NCI-H1436 (cell line): Measurements from ENCODE around the gene ZNF8.
A peak's percentile ranks its signal among the peaks of the same experiment; 100 is the strongest.
"Not testable (repeated sequence)": the region's sequence is repeated elsewhere in the genome, so short reads cannot be mapped to it uniquely, and the experiment has no call there.

ENCODE experiments used
- DNase-seq: peaks from one replicate; lab custom pipeline; 2025; lab: John Stamatoyannopoulos, UW

The ZNF8 gene

GRCh38 chr19:58278541-58279041, at the start of gene ZNF8:
Gene ZNF8 (plus strand): TSS chr19:58278955. CDS start chr19:58279082, 127 bp downstream.
- DNase-seq, result peak; percentile 100

GRCh38 chr19:58229255-58229639, 49.5 kb upstream of the ZNF8 start:
- DNase-seq, result no peak

- no peak for DNase-seq
These were observed 41.4 kb upstream of the ZNF8 start for GRCh38 chr19:58237324-58237723.

- no peak for DNase-seq
These were observed 35.4 kb upstream of the ZNF8 start for GRCh38 chr19:58243351-58243750.

- DNase-seq, result no peak
These were observed 29.9 kb upstream of the ZNF8 start for GRCh38 chr19:58248886-58249285.

GRCh38 chr19:58252102-58252685, 26.6 kb upstream of the ZNF8 start:
- DNase-seq, result no peak

- DNase-seq, result not testable (repeated sequence)
These were observed 20.5 kb upstream of the ZNF8 start for GRCh38 chr19:58258259-58258658.

- no peak for DNase-seq
These were observed 17.2 kb upstream of the ZNF8 start for GRCh38 chr19:58261600-58261967.

- DNase-seq, result no peak
These were observed 16.5 kb upstream of the ZNF8 start for GRCh38 chr19:58261968-58262921.

- no peak for DNase-seq
These were observed 15.8 kb upstream of the ZNF8 start for GRCh38 chr19:58262922-58263296.

GRCh38 chr19:58265100-58265499, 13.7 kb upstream of the ZNF8 start:
- no peak for DNase-seq

GRCh38 chr19:58268344-58268743, 10.4 kb upstream of the ZNF8 start:
- DNase-seq, result no peak

- DNase-seq, result no peak
These were observed 4.0 kb upstream of the ZNF8 start for GRCh38 chr19:58274771-58275201.

GRCh38 chr19:58275564-58275963, 3.2 kb upstream of the ZNF8 start:
- no peak for DNase-seq

GRCh38 chr19:58277197-58277596, 1.6 kb upstream of the ZNF8 start:
- no peak for DNase-seq

- DNase-seq, result no peak
These were observed 811 bp upstream of the ZNF8 start for GRCh38 chr19:58277748-58278540.

GRCh38 chr19:58279042-58279924, 528 bp downstream of the ZNF8 start:
- DNase-seq, result peak; percentile 59

- DNase-seq, result no peak
These were observed 1.2 kb downstream of the ZNF8 start for GRCh38 chr19:58279925-58280316.

- DNase-seq, result no peak
These were observed 5.4 kb downstream of the ZNF8 start for GRCh38 chr19:58284199-58284598.

GRCh38 chr19:58291943-58292342, 13.2 kb downstream of the ZNF8 start:
- no peak for DNase-seq

- no peak for DNase-seq
These were observed 16.1 kb downstream of the ZNF8 start for GRCh38 chr19:58294743-58295374.
